ENCODE results near the gene ZNF462.
"Not testable (repeated sequence)": the region's sequence is repeated elsewhere in the genome, so short reads cannot be mapped to it uniquely, and the experiment has no call there.

The ZNF462 gene, protein sequence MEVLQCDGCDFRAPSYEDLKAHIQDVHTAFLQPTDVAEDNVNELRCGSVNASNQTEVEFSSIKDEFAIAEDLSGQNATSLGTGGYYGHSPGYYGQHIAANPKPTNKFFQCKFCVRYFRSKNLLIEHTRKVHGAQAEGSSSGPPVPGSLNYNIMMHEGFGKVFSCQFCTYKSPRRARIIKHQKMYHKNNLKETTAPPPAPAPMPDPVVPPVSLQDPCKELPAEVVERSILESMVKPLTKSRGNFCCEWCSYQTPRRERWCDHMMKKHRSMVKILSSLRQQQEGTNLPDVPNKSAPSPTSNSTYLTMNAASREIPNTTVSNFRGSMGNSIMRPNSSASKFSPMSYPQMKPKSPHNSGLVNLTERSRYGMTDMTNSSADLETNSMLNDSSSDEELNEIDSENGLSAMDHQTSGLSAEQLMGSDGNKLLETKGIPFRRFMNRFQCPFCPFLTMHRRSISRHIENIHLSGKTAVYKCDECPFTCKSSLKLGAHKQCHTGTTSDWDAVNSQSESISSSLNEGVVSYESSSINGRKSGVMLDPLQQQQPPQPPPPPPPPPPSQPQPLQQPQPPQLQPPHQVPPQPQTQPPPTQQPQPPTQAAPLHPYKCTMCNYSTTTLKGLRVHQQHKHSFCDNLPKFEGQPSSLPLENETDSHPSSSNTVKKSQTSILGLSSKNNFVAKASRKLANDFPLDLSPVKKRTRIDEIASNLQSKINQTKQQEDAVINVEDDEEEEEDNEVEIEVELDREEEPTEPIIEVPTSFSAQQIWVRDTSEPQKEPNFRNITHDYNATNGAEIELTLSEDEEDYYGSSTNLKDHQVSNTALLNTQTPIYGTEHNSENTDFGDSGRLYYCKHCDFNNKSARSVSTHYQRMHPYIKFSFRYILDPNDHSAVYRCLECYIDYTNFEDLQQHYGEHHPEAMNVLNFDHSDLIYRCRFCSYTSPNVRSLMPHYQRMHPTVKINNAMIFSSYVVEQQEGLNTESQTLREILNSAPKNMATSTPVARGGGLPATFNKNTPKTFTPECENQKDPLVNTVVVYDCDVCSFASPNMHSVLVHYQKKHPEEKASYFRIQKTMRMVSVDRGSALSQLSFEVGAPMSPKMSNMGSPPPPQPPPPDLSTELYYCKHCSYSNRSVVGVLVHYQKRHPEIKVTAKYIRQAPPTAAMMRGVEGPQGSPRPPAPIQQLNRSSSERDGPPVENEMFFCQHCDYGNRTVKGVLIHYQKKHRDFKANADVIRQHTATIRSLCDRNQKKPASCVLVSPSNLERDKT (N-terminal part only)

DNA sequence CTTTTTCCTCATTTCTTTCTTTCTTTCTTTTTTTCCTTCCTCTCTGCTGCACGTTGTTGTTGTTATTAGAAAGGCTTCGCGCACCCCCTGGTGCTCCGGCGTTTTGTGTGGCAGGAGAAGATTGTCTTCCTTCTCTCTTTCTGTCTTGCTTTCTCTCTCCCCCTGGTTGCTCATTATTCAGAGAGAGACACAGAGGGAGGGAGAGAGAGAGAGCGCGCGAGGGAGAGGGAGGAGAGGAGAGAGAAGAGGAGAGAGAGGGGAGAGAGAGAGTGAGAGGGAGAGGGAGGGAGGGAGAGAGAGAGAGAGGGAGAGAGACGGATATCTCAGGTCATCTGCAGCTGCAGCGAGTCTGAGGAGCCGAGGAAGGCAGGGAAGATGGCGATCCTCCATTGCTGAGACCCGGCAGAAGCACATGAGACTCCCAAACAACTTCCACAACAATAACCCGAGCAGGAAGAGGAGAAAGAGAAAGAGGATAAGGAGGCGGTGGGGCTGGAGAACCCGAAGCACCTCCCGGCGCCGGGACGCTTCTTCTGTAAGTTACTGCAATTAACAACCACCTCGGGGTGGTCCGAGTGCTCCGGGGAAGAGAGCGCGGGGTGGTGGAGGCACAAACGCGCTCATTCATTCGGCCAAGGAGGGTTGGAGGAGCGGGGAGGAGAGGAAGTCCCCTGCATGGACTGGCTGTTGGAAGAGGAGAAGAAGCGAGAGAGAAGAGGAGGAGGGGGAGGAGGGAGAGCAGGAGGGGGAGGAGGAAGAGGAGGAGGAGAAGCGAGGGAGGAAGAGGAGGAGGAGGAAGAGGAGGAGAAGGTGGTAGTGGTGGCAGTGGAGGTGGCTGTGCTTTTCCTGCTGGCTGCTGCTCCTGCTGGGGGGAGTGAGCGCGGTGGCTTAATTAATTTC is at the start of gene ZNF462:
Gene ZNF462, plus strand, starts transcription at position 346 of the 900 bp plus-strand sequence. CDS start 60,218 bp downstream, outside the sequence.
- DNase-seq (ENCODE audit: low read depth, low spot score) = no peak

DNA sequence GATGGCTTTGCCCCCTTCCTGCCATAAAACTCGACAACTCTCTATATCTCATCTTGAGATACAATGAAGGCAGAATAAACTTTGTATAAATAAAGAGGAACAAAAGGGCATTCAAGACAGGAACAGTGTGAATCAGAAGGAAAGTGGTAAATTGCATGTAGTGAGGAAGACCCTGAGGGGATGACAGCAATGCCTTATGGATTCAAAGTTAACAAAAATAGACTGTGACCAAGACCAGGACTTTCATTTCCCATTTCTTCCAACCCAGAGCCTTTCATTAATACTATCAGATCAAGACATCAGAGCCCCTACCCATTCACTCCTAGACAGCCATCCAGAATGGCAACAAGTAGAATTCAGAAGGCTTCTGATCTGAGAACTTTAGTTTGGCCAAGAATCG is 46.4 kb upstream of the ZNF462 start:
- DNase-seq (ENCODE audit: low read depth, low spot score) = no peak

DNA sequence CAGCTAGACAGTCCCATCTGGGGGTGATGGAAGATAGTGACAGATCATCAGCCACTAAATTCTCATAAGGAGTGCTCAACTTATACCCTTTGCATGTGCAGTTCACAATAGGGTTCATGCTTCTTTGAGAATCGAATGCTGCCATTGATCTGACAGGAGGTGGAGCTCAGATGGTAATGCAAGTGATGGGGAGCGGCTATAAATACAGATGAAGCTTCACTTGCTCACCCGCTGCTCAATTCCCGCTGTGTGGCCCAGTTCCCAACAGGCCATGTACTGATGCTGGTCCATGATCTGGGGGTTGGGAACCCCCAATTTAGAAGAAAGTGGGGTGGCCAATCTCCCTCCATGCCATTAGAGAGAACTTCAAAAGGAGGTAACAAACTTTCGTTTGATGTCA is 44.9 kb upstream of the ZNF462 start:
- DNase-seq (ENCODE audit: low read depth, low spot score) = no peak

DNA sequence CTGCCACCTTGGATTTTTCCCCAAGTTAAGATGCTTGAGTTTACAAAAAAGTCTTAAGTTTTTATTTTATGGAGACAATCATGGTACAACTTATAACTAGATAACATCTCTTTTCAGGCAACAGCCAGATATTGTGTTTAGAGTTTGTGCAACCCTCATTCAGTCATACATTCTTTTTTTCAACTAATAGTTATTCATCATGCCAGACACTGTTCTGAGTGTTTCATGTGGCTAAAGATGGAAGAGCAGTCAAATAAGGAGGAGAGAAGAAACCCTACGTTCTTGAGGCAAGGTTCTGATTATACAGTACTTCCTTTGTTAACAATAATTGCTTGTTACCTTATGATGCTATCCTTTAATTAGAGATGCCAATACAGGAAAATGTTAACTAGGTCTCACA is 42.1 kb upstream of the ZNF462 start:
- no peak for DNase-seq (ENCODE audit: low read depth, low spot score)

DNA sequence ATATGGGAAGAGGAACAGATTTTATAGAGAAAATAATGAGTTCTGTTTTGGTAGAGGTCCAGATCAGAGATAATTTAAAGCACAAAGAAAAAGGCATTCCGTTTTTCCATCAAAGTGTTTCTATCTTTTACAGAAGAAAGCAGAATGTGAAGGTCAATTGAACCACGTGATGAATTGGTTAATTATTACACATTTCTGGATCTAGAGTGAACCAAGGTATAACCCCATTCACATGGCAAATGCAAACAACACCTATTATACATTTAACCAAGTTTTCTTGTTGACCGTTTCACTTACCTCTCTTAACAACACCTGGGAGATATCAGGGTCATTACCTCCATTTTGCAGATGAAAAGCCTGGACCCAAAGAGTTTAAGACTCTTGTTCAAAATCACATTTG is 34.9 kb upstream of the ZNF462 start:
- DNase-seq (ENCODE audit: low read depth, low spot score) = no peak

DNA sequence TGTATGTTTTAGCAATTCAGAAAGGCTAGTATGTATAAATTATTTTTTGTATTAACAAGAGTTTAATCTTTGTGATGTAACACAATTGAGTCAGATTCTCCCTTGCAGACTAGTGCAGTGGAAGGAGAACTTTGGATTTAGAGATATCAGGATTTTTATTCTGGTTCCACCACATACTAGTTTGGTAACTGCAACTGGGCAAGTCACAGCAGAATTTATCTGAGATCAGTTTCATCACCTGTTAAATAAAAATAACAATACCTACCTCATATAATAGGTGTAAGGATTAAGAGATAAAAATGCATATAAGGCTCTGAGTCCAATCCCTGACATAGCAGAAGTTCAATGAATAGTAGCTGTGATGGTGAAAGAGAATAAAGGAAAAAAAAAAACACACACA is 34.0 kb upstream of the ZNF462 start:
- DNase-seq (ENCODE audit: low read depth, low spot score) = no peak

DNA sequence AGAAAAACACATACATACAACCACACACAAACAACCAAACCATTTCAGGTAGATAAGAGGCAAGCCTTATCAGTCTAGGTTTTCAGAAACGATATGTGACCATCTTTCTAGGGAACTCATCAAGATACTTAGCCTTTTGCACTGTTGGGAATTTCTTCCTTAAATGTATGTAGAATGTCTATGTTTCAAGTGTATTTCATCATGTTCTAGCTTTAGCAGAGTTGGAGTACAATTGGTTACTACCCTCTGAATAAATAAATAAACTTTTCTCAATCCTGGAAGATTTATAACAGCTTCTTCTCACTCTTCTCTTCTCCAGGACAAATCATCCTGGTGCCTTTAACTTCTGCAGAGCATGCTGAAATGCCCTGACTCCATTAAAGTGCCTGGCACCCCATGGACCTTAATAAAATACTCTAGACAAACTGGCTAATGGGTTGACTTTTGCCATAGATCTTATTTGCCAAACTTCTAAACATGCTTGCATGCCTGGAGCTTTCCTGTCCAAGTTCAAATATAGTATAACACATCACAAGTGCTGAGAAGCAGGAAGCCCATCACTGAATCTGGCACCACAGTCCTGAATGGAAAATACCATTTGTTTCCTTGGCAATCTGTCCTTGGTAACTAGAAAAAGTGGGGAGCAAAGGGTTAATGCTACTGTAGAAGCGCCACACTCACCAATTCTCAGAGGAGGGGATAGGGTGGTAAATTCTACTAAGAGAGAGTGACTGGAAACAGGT is 33.1 kb upstream of the ZNF462 start:
- no peak for DNase-seq (ENCODE audit: low read depth, low spot score)

DNA sequence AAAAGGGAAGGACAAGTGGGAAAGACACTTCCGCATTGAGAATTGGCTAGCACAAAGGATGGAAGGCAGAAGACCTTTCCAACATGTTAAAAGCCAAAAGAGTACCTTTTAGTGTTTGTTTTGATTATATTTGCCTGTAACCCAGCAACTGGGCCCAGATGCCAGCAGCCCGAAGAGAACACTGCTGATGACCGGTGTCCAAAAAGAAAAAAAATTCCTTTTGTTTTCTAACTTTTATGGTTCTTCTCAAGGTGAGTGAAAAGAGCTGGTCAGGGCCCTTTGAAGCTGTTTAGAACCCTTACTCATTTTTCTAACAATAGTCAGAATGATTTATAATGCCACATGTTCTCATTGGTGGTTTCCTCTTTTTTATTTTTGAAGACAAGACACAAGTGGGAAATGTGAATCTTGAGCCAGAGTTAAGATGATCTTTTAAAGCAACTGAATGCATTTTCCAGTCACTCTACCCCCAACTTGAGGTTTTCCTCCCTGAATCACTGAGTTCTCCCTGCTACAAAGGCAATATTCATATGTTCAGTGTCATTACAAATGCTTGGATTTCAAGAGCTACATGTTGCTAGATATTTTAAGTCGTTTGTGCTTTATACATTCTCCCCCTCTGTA is 32.3 kb upstream of the ZNF462 start:
- no peak for DNase-seq (ENCODE audit: low read depth, low spot score)

DNA sequence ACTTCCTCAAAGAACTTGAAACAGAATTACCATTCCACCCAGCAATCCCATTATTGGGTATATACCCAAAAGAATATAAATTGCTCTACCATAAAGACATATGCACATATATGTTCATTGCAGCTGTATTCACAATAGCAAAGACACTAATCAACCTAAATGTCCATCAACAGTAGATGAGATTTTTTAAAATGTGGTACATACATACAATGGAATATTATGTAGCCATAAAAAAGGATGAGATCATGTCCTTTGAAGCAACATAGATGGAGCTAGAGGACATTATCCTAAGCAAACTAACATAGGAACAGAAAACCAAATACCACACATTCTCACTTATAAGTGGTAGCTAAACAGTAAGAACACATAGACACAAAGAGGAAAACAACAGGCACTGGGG is 28.1 kb upstream of the ZNF462 start:
- no peak for DNase-seq (ENCODE audit: low read depth, low spot score)

DNA sequence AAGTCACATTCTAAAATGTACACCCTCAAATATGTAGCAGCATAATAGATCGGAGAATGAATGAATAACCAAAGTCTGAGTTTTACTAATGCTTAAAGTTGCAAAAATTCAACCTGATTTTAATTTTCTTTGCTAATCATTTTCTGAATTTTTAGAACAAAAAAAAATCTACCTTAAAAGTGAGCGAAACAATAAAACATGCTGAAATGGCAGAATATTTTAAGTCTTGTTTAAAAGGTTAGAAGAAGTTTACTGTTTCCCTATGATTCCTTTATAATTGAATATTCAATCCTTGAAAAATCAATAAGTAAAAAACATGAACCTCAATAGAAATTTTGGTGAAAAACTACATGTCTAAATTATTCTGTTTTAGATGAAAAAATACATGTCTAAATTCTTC is 27.1 kb upstream of the ZNF462 start:
- no peak for DNase-seq (ENCODE audit: low read depth, low spot score)

DNA sequence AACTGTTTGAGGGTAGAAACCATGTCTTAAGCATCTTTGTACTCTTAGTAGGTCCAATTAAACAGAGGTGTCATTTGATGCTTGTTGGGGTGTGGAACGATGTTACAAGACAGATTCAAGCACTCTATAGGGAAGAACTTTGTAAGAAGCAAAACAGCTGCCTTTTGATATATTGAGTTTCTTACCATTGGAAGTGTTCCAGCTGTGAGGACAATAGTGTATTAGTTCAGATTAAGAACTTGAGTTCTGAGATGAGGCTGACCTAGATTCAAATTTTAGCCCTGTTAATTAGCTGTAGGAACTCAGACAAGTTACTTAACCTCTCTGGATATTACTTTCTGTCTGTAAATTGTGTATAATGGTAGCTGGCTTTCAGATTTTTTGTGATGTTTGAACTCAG is 19.6 kb upstream of the ZNF462 start:
- DNase-seq (ENCODE audit: low read depth, low spot score) = no peak

DNA sequence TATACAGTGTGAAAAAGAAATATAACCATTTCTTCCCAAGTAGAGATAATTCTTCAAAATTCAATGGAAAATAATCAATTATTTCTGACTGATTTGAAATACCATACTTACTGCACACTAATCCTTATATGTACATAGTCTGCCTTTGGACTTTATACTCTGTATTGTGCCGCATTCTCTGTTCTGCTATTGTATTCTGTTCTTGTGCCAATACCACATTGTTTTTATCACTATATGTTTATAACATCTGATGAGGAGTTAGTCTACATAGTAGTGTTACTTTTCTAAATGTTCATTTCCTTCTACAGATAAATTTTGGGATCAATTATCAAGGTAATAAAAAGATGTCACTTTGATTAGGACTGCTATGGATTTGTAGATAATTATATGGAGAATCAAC is 16.7 kb upstream of the ZNF462 start:
- DNase-seq (ENCODE audit: low read depth, low spot score) = no peak

DNA sequence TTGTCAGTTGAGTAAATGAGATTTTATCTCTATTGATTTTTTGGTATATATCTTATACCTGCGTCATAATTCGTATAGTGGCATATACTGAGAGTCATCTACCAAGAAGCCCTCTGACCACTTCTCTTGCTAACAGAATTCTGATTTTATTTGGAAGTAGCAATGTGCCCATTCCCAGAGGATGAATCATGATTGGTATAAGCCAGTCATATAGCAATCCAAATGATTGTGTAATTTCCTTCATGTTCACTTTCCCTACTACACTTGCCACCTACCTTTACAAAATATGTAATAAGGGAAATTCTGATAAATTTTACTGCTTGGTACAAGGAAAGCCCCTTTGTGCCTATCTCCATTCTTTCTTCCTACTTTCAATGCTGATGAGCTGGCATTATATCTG is 16.1 kb upstream of the ZNF462 start:
- DNase-seq (ENCODE audit: low read depth, low spot score) = no peak

DNA sequence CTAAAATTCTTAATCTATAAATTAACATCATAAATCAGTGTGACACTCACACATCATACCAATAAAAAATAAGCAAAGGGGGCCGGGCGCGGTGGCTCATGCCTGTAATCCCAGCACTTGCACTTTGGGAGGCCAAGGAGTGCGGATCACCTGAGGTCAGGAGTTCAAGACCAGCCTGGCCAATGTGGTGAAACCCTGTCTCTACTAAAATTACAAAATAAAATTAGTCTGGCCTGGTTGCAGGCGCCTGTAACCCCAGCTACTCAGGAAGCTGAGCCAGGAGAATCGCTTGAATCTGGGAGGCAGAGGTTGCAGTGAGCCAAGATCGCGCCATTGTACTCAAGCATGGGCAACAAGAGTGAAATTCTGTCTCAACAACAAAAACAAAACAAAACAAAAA is 11.3 kb upstream of the ZNF462 start:
- not testable (repeated sequence) for DNase-seq (ENCODE audit: low read depth, low spot score)

DNA sequence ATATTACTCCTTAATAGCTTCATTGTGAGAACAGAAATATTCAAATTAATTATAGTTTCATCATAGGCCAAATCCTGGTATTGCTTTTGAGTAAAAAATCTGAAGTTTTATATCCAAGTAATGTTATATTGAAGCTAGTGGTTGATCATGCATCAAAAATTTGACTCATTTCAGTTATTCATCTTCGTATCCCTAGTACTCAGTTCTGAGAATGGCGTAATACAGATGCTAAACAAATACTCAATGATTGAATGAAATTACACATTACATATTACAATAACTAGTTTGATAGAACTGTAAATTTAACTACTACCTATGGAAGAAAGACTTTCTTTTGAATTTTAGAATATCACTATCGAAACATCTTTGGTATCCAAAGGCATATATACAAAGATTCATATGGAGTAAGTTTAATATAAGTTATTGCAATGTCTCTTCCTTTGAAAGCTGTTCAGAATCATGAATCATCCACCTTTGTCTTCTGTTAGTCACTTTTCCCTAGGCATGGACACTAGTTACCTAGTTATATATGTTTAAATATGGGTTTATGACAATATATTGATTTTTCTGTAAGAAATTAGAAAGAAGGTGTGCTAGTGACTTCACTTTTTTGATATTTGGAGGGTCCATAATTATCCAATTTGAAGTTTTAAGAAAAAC is 5.0 kb upstream of the ZNF462 start:
- no peak for DNase-seq (ENCODE audit: low read depth, low spot score)

DNA sequence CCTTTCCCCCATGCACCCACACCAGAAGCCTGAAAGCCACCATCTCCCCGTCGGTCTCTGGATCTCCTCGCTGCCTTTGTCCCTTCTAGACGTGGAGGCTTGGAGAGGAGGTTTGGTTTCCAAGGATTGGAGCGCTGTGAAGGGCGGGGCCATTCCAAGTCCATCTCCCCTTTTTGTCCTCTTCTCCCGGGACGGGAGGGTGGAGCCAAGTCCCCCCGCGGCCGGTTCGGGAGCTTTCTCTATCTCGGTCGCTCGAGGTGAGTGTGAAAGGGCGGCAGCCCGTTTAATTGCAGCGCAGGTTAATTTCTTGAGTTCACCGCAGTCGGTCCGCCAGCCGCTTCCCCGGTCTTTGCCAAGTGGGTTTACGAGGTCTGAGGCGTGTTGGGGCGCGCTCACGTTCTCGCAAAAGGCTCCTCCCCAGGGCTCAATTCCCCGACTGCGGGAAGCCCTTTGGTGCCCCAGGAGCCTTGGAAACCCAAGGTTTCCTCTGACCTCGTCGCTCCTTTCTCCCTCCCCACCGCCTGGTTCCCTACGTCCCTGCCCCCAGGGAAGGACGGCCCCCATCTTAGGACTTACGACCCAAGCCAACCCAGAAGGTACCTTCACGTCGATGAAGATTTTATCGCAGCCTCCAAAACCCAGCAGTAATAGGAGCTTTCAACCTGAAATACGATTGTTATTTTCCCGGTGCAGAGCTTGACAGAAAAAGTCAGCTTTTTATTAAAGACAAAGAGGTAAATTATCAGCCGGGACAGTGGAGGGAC is 2.8 kb upstream of the ZNF462 start:
- DNase-seq (ENCODE audit: low read depth, low spot score) = no peak

DNA sequence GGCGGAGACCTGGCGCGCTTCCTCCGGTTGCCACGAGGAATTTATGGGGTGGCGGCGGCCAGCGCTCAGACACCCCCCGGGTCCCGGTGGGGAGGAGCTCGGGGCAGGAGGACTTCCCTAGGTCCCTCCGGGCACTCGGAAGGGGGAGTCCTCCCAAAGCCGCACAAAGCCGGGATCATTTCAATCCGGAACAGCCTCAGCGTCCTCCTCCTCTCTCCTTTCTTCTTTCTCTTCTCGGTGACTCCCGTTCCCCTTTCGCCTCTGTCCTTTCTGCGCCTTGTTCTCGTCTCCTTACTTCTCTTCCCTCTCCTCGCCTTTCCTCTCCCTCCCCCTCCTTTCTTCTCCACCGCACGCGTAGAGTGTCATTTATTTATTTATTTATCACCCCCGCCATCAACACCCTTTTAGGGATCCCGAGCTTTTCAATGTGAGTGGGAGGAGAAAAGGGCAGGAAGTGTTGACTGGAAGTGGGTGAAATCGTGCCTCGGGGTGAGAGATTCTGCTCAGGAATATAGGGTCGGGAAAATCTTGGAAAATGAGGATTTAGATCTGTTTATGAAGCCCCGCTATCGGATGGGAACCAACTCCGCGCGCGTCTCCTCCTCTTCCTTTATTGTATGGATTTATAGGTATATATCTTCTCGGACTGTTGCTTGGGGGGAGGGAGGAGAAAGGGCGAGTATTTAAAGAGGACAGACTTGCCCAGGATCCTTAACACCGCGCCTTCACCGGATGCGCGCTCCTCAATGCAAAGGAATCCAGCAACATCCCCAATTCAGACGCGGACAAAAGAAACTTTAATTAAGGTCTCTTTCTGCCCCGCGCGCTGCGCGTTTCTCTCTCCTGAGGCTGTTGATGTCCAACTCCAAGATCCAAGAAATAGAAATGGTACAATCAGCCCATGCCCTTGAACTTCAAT is 2.0 kb upstream of the ZNF462 start:
- DNase-seq (ENCODE audit: low read depth, low spot score) = no peak

Data from smooth muscle cell of the brain vasculature (primary cell).